ENCODE results near the gene RRP15. TPM values are rescaled to one million over a fixed set of nuclear protein-coding genes. Genes with fewer than 3 reads are reported as not detected.

The RRP15 gene
- total and polyA plus RNA-seq, 2 donors, result 3.9 to 12.4 TPM

GRCh38 chr1:218339267-218339831 lies 54.3 kb downstream of the RRP15 start:
- Histone ChIP-seq H3K27me3 (ENCODE audit: control insufficient read depth in 2 of 2, insufficient read depth in 1 of 2, low read length in 1 of 2) (peaks cover 0 to under 1% of the 10 kb centered on the region in 2 donors), H3K27ac (ENCODE audit: low read depth in 1 of 2, low read length in 1 of 2) (no peak overlapping the region), H3K36me3 (ENCODE audit: control insufficient read depth in 2 of 2, insufficient read depth in 2 of 2, low read length in 1 of 2) (no peaks in the 10 kb centered on the region), H3K9me3 (ENCODE audit: control insufficient read depth in 2 of 2, insufficient read depth in 1 of 2, low read length in 1 of 2) (no peaks in the 10 kb centered on the region), H3K4me3 (ENCODE audit: low read length in 2 of 2) (no peak overlapping the region), H3K4me1 (ENCODE audit: control insufficient read depth in 2 of 2, insufficient read depth in 2 of 2, low read length in 2 of 2) (no peaks in the 10 kb centered on the region)
- WGBS, result 15% methylated on average over 1 of the region's 1 CpG
- DNase-seq (ENCODE audit: low read depth in 6 of 9, low spot score in 9 of 9), result peak in 1 of 9 donors; percentile 37

- WGBS, result 97% methylated on average over 1 of the region's 1 CpG
- no peaks in the 10 kb centered on the region for H3K36me3 ChIP-seq (ENCODE audit: control insufficient read depth in 2 of 2, insufficient read depth in 2 of 2, low read length in 1 of 2)
- H3K9me3 ChIP-seq (ENCODE audit: control insufficient read depth in 2 of 2, insufficient read depth in 1 of 2, low read length in 1 of 2), result no peaks in the 10 kb centered on the region
- H3K4me3 ChIP-seq (ENCODE audit: low read length in 2 of 2), result no peak overlapping the region
- H3K27ac ChIP-seq (ENCODE audit: low read depth in 1 of 2, low read length in 1 of 2), result no peak overlapping the region
- DNase-seq (ENCODE audit: low read depth in 6 of 9, low spot score in 9 of 9), result no peak
- H3K4me1 ChIP-seq (ENCODE audit: control insufficient read depth in 2 of 2, insufficient read depth in 2 of 2, low read length in 2 of 2), result peaks cover 0 to 15% of the 10 kb centered on the region in 2 donors
- H3K27me3 ChIP-seq (ENCODE audit: control insufficient read depth in 2 of 2, insufficient read depth in 1 of 2, low read length in 1 of 2), result peaks cover 7 to 20% of the 10 kb centered on the region in 2 donors
Observed at GRCh38 chr1:218341325-218341724, 56.2 kb downstream of the RRP15 start.

GRCh38 chr1:218342091-218342490 lies 57.0 kb downstream of the RRP15 start:
- DNase-seq (ENCODE audit: low read depth in 6 of 9, low spot score in 9 of 9), result no peak
- Histone ChIP-seq H3K4me1 (ENCODE audit: control insufficient read depth in 2 of 2, insufficient read depth in 2 of 2, low read length in 2 of 2) (peaks cover 0 to 18% of the 10 kb centered on the region in 2 donors), H3K9me3 (ENCODE audit: control insufficient read depth in 2 of 2, insufficient read depth in 1 of 2, low read length in 1 of 2) (no peaks in the 10 kb centered on the region), H3K36me3 (ENCODE audit: control insufficient read depth in 2 of 2, insufficient read depth in 2 of 2, low read length in 1 of 2) (no peaks in the 10 kb centered on the region), H3K27me3 (ENCODE audit: control insufficient read depth in 2 of 2, insufficient read depth in 1 of 2, low read length in 1 of 2) (peaks cover 8 to 27% of the 10 kb centered on the region in 2 donors), H3K27ac (ENCODE audit: low read depth in 1 of 2, low read length in 1 of 2) (no peak overlapping the region), H3K4me3 (ENCODE audit: low read length in 2 of 2) (no peak overlapping the region)
- WGBS, result 95% methylated on average over 4 of the region's 4 CpGs

- DNase-seq (ENCODE audit: low read depth in 6 of 9, low spot score in 9 of 9), result peak in 1 of 9 donors; percentile 44
- H3K27ac ChIP-seq (ENCODE audit: low read depth in 1 of 2, low read length in 1 of 2), result peak within 1 kb of the TSS in 1 of 2 donors; percentile 13
- H3K4me3 ChIP-seq (ENCODE audit: low read length in 2 of 2), result peak within 1 kb of the TSS; percentile 30 to 44
- WGBS, result 2% methylated on average over 22 of the region's 22 CpGs
- H3K27me3 ChIP-seq (ENCODE audit: control insufficient read depth in 2 of 2, insufficient read depth in 1 of 2, low read length in 1 of 2), result peaks cover 18 to 52% of the 10 kb centered on the region in 2 donors
- peaks cover 0 to 21% of the 10 kb centered on the region in 2 donors for H3K4me1 ChIP-seq (ENCODE audit: control insufficient read depth in 2 of 2, insufficient read depth in 2 of 2, low read length in 2 of 2)
- no peaks in the 10 kb centered on the region for H3K36me3 ChIP-seq (ENCODE audit: control insufficient read depth in 2 of 2, insufficient read depth in 2 of 2, low read length in 1 of 2)
- H3K9me3 ChIP-seq (ENCODE audit: control insufficient read depth in 2 of 2, insufficient read depth in 1 of 2, low read length in 1 of 2), result no peaks in the 10 kb centered on the region
Observed at GRCh38 chr1:218344814-218345672, 60.0 kb downstream of the RRP15 start, which contains the start of gene TGFB2. Gene TGFB2, plus strand, starts transcription at chr1:218345336. Its CDS starts 1,366 bp downstream, at chr1:218346702.

- Histone ChIP-seq H3K4me1 (ENCODE audit: control insufficient read depth in 2 of 2, insufficient read depth in 2 of 2, low read length in 2 of 2) (peaks cover 0 to 24% of the 10 kb centered on the region in 2 donors), H3K4me3 (ENCODE audit: low read length in 2 of 2) (peak overlapping the region; percentile 30 to 44), H3K36me3 (ENCODE audit: control insufficient read depth in 2 of 2, insufficient read depth in 2 of 2, low read length in 1 of 2) (no peaks in the 10 kb centered on the region), H3K27ac (ENCODE audit: low read depth in 1 of 2, low read length in 1 of 2) (peak overlapping the region in 1 of 2 donors; percentile 13), H3K27me3 (ENCODE audit: control insufficient read depth in 2 of 2, insufficient read depth in 1 of 2, low read length in 1 of 2) (peaks cover 18 to 55% of the 10 kb centered on the region in 2 donors), H3K9me3 (ENCODE audit: control insufficient read depth in 2 of 2, insufficient read depth in 1 of 2, low read length in 1 of 2) (no peaks in the 10 kb centered on the region)
- under 1% methylated on average over 64 of the region's 64 CpGs for WGBS
- peak in 5 of 9 donors; percentile 18 to 62 (median 36) for DNase-seq (ENCODE audit: low read depth in 6 of 9, low spot score in 9 of 9)
Observed at GRCh38 chr1:218345673-218346390, 60.7 kb downstream of the RRP15 start.

GRCh38 chr1:218346391-218347204 lies 61.5 kb downstream of the RRP15 start:
- under 1% methylated on average over 39 of the region's 39 CpGs for WGBS

GRCh38 chr1:218347336-218347722 lies 62.2 kb downstream of the RRP15 start:
- WGBS, result 4% methylated on average over 14 of the region's 14 CpGs
- peaks cover 0 to 32% of the 10 kb centered on the region in 2 donors for H3K4me1 ChIP-seq (ENCODE audit: control insufficient read depth in 2 of 2, insufficient read depth in 2 of 2, low read length in 2 of 2)
- no peak for DNase-seq (ENCODE audit: low read depth in 6 of 9, low spot score in 9 of 9)
- no peaks in the 10 kb centered on the region for H3K36me3 ChIP-seq (ENCODE audit: control insufficient read depth in 2 of 2, insufficient read depth in 2 of 2, low read length in 1 of 2)
- H3K27me3 ChIP-seq (ENCODE audit: control insufficient read depth in 2 of 2, insufficient read depth in 1 of 2, low read length in 1 of 2), result peaks cover 18 to 55% of the 10 kb centered on the region in 2 donors
- H3K27ac ChIP-seq (ENCODE audit: low read depth in 1 of 2, low read length in 1 of 2), result peak overlapping the region in 1 of 2 donors; percentile 39
- no peaks in the 10 kb centered on the region for H3K9me3 ChIP-seq (ENCODE audit: control insufficient read depth in 2 of 2, insufficient read depth in 1 of 2, low read length in 1 of 2)
- peak overlapping the region; percentile 2 to 10 for H3K4me3 ChIP-seq (ENCODE audit: low read length in 2 of 2)

More at GRCh38 chr1:218346391-218347204, 61.5 kb downstream of the RRP15 start:
- Histone ChIP-seq H3K4me3 (ENCODE audit: low read length in 2 of 2) (peak overlapping the region; percentile 30 to 44), H3K4me1 (ENCODE audit: control insufficient read depth in 2 of 2, insufficient read depth in 2 of 2, low read length in 2 of 2) (peaks cover 0 to 27% of the 10 kb centered on the region in 2 donors), H3K36me3 (ENCODE audit: control insufficient read depth in 2 of 2, insufficient read depth in 2 of 2, low read length in 1 of 2) (no peaks in the 10 kb centered on the region), H3K9me3 (ENCODE audit: control insufficient read depth in 2 of 2, insufficient read depth in 1 of 2, low read length in 1 of 2) (no peaks in the 10 kb centered on the region), H3K27me3 (ENCODE audit: control insufficient read depth in 2 of 2, insufficient read depth in 1 of 2, low read length in 1 of 2) (peaks cover 18 to 55% of the 10 kb centered on the region in 2 donors), H3K27ac (ENCODE audit: low read depth in 1 of 2, low read length in 1 of 2) (peak overlapping the region in 1 of 2 donors; percentile 39)
- no peak for DNase-seq (ENCODE audit: low read depth in 6 of 9, low spot score in 9 of 9)

Data from thymus (tissue), 11 donors.